Skin of body (tissue), 2 donors: Measurements from ENCODE around the gene RAP1GDS1. TPM values are rescaled to one million over a fixed set of nuclear protein-coding genes. Genes with fewer than 3 reads are reported as not detected.
"Not testable (repeated sequence)": the region's sequence is repeated elsewhere in the genome, so short reads cannot be mapped to it uniquely, and the experiment has no call there.

Source experiments
- DNase-seq: peaks from one replicate; lab custom pipeline; 2025; lab: John Stamatoyannopoulos, UW
- total RNA-seq: library from RNA; depleted of rRNA; stranded (reverse); fragments of >200 nt; gene quantifications from one replicate; pipeline ENCODE4 v1.2.3, GENCODE V29; 2014

The RAP1GDS1 gene
- total RNA-seq, 1 donor from 2014 or later: 34.6 TPM

DNA sequence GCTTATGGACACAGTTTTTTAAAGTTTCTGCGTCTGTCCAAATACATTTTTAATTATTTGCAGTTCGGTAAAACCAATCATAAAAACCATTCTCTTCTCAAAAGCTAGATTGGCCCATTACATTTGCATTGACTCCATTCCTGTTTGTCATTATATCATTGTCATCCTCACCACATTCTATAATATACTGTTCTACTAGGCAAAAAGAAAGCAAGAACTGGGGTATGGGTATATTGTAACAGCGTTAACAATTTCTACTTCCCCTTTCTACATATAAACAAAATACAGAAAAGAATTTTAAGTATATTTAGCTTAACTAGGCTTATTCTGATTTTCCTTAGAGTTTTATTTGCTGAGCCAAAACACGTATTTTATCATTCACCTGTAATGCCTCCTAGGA lies 91.8 kb downstream of the RAP1GDS1 start:
- no peak for DNase-seq

DNA sequence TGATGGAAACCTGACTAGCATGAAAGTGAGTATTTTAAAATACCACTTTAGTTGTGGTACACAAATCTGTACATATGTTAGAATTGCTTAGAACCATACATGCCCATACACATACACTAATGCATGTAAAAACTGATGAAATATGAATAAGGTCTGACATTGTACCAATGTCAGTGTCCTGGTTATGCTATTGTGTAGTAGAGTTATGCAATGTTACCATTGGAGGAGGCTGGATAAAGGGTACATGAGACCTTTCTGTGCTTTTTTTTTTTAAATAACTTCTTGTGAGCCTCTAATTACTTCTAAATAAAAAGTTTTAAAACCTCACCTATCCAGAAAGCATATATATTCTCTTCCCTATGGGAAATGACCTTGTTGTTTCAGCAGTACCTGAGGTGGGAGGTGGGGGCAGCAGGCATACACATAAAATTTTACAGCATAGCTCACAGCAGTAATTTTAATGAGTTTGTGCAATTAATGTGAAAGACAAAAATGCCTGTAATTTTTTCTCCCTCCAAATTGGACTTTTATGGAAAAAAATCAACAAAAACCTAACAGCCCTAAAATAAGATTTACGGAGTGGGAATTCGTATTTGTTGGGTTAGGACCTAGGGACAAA lies 97.6 kb downstream of the RAP1GDS1 start:
- DNase-seq: no peak

DNA sequence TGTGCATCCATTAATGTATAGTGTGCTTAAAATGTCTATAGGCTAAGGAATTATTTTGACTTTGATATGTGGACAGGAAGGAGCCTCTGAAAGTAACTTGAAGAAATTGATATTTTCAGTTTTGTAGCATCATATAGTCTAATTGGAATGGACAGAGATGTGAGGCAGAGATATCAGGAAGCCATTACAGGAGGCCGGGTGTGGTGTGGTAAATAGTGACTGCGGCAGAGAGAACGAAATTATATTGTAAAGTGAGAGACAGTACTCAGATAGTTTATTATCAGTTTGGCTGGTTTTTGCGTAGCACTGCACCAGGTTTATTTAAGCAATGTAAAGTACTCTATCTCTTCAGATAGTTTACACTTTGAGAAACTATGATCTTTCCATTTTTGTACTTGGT lies 98.5 kb downstream of the RAP1GDS1 start:
- DNase-seq: no peak

DNA sequence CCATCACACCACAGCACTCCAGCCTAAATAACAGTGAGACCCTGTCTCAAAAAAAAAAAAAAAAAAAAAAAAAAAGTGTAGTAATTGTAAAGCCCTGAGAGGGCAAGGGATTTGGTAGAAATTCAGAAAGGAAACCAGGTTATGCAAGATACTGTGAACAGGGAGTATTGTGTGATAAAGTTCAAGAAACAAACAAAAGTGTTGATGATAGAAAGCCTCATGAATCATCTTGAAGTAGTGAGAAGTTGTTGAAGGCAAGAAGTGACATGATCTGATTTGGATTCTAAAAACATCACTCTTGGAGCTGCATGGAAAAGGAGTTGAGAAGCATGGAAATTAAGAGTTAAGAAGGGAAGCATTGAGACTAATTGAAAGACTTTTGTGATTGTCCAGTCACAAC lies 102.2 kb downstream of the RAP1GDS1 start:
- DNase-seq: no peak

DNA sequence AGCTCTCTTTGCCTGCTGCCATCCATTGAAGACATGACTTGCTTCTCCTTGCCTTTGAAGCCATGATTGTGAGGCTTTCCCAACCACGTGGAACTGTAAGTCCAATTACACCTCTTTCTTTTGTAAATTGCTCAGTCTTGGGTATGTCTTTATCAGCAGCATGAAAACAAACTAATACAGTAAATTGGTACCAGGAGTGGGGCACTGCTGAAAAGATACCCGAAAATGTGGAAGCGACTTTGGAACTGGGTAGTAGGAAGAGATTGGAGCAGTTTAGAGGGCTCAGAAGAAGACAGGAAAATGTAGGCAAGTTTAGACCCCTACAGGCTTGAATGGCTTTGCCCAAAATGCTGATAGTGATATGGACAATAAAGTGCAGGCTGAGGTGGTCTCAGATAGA lies 105.1 kb downstream of the RAP1GDS1 start:
- not testable (repeated sequence) for DNase-seq

DNA sequence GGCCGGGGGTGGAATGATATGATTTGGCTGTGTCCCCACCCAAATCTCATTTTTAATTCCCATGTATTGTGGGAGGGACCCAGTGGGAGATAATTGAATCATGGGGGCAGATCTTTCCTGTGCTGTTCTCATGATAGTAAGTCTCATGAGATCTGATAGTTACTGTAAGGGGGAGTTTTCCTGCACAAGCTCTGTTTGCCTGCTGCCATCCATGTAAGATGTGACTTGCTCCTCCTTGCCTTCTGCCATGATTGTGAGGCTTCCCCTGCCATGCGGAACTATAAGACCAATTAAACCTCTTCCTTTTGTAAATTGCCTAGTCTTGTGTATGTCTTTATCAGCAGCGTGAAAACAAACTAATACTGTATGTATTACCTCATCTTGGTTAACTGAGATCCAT lies 106.8 kb downstream of the RAP1GDS1 start:
- DNase-seq: not testable (repeated sequence)

DNA sequence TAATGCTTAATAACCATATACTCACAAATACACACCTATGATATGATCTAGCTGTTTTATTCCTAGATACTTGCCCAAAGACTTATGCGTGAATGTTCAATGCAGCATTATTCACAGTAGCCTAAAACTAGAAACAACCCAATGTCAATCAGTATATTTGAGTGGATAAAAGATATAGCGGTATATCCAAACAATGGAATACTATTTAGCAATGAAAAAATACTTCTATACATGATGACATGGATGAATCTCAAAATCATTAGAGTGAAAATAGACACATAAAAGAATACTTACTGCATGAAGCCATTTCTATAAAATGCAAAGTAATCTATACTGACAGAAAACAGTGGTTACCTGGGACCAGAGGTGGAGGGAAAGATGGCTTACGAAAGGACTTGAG lies 108.1 kb downstream of the RAP1GDS1 start:
- DNase-seq: no peak

DNA sequence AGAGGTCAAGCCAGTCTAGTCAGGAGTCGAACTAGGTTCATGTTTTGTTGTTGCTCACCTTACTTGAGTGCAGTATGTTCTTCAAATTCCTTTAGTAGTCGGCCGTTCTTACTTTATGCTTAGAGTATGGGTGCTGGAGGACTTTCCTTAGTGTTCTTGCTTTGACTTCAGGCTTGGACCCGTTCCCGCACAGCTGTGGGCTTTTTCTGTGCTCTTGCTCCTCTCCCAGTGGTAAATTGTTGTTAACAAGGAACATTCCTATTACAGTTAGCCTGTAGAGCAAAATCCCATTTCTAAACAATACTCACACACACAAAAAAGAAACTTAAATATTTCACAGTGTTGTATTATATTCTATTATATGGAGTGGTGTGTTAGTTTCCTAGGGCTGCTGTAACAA lies 113.5 kb downstream of the RAP1GDS1 start:
- peak; percentile 9 for DNase-seq

DNA sequence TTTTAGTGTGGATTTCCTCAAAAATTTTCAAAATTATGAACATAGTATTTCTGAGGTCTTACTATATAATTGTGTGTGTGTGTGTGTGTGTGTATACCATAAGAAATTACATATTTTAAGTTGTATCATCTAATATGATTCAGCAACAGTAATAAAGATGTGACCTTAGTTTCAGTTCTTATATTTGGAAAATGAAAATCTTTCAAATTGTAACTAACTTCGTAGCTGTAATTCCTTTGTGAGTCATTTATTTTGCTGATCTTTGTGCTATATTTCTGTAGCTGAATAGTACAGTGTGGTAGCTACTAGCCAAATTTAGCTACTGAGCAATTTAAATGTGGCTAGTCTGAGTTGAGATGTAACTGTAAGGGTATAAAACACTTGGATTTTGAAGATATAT lies 116.4 kb downstream of the RAP1GDS1 start:
- DNase-seq: no peak

DNA sequence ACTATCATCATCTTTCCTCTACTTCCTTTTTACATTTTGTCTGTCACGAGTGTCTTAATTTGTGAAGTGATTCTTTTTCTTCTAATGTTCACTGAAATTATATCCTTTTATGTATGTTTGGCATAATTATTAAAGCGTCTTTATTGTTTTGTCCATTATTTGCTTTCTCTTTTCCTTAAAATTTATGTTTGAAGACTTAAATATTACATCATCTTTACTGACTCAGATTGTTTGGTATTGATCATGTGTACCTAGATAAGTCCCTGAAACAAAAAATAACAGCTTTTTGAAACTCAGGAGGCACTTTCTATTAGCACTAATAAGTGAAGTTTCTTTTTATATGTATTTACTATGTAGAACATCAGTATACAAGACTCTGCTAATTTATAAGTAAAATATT lies 120.1 kb downstream of the RAP1GDS1 start:
- no peak for DNase-seq

DNA sequence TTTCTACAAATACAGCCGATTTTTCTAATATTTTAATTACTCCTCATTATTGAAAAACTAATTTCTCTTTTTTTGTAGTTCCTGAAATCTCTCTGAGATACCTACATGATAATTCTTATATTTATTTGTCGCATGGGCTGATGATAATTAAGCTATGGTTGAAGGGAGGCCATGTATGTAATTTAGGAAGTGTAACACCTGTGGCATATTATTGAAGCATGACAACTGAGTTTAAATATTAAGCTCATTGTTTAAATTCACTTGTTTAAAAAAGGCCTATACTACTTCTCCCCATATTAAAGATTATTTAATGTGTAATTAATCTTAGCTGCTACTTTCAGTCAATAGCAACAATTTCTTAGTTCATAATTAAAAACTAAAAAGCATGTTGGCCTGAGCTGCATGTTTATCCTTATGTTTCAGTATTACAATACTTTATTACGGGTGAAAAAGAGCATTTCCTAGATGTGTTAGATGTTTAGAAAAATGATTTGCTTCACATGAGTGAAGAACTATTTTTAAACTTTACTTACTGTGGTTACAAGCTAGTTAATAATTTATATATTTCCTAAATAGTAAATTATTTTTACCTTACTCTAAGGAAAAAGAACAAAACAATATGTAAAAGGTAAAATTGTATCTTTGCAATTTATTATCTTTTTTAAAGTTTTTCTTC lies 122.4 kb downstream of the RAP1GDS1 start:
- no peak for DNase-seq

DNA sequence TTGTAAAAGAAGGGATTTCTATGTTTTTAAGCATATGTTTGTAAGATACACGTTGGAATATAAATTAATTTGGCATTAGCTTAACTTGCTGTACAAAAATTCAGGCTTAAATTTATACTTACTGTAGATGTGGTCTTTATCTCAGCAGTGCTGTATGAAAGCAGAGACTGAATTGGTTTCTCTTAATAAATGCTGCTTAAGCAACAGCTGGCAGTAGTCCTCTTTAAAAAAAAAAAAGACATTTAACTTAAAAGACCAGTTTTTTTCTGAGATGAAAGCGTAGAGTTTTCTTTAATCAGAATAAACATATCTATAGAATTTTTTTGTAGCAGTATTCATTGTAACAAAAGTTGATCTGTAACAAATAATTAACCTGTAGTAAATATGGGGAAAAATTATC lies 124.6 kb downstream of the RAP1GDS1 start:
- no peak for DNase-seq

DNA sequence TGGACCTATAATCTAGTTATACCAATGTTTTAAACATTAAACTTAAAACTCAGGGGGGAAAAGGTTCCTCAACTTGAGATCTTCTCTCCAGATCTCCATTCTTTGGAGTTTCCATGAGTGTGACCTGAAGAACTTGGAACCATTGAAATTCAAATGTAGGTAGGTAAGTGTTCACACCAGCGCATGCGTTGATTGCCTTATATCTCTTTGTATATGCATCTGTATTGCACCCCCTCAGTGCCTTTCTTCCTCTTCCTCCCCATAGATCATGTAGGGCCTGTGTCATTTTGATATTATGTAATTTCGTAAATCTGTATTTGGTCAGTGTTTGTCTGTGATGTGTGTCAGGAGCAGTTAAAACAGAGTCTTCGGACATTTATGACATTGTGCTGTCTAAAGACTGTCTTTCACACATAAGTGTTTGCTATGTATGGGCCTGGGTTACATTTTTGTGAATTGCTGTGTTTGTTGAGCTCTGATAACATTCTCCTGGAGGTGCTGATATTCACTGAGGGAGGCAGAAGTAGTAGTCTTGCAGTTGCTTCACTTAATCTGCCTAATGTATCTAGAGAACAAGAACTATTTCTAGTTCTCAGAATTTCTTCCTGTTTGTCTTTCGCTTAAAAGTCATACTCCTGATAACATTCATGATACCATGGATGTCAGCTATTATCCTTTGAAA lies 126.3 kb downstream of the RAP1GDS1 start:
- no peak for DNase-seq

DNA sequence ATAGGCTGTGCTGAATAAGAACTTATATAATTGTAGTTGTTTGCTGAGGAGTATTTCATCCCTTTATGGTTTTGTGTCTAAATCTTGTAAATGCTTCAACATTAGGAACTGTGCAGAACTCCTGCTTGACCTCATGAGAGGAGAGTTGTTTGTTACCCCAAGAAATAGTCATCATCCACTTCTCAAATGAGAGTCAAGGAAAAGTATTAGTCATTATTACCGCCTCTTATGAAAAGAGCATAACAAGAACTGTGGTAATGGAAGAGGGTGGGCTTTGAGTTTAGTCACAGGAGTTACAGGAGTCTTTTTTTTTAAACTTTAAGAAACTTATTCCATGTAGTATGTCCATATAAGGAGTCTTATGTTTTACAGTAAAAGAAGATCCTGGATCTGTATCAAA lies 132.9 kb downstream of the RAP1GDS1 start:
- no peak for DNase-seq

DNA sequence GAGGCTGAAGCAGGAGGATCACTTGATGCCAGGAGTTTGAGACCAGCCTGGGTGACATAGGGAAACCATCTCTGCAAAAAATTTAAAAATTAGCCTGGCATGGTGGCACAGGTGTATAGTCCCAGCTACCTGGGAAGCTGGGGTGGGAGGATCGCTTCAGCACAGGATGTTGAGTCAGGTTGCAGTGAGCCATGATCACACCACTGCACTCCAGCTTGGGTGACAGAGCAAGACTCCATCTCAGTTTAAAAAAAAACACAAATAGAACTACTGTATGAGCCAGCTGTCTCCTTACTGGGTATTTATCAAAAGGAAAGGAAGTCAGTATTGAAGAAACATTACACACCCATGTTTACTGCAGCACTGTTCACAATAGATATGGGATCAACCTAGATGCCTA lies 138.7 kb downstream of the RAP1GDS1 start:
- no peak for DNase-seq

DNA sequence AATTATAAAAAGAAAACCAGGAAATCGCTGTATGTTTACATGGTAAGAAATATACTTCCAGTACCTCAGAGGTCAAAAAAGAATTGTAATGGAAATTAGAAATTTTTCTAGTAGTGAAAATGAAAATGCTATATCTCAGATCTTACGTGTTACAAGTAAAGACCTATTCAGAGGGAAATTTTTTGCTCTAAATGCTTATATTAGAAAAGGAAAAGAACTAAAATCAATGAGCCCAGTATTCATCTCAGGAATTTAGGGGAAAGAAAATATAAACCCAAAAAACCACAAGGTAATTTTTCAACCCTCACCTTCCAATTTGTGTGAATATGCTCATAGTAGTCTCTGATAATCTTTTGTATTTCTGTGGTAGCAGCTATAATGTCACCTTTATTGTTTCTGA lies 145.6 kb downstream of the RAP1GDS1 start:
- no peak for DNase-seq

DNA sequence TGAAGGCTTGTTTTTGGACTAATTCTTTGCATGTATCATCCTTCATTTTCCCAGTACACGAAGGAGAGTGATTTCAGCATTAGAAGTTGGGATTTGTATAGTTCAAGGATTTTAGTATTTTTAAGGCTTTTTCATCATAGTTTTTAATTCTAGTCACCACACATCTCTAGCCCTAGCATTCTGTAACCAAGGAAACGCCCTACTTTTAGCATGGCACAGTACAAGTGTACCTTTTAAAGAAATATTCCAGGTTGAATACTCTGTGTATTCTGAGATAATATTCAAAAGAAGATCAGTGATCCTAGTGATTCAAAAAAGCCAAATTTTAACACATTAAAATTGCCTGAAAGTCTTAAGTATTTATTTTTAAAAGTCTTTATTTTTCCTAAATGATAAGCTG lies 150.5 kb downstream of the RAP1GDS1 start:
- no peak for DNase-seq

DNA sequence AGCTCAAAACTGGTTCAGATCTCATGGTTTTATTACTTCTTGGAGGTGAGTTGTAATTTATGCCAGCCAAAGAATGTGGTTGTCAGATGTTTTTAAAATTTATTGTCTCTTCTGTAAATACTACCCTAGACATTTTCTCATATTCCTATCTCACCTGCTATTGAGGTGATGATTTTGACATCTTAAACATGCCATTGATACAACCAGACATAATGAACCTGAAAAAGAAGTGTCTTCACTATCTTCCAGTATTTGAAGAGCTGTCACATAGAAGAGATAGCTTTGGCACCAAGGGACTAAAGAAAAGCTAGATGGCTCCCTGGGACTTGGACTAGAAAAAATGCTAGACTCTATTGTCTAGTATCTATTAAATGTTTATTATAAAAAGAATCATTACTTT lies 155.7 kb downstream of the RAP1GDS1 start:
- no peak for DNase-seq

DNA sequence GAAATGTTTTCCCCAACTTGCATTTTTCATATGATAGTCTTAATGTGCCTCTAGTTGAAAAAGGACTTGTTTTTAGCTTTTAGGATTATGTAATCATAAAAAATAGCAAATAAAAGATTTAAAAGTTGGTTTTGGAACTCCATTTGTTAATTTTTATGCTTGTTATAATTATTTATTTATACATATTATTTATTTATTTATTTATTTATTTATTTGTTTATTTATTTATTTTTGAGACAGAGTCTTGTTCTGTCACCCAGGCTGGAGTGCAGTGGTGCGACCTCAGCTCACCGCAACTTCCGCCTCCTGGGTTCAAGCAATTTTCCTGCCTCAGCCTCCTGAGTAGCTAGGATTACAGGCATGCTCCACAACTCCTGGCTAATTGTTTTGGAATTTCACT lies 159.0 kb downstream of the RAP1GDS1 start:
- not testable (repeated sequence) for DNase-seq

DNA sequence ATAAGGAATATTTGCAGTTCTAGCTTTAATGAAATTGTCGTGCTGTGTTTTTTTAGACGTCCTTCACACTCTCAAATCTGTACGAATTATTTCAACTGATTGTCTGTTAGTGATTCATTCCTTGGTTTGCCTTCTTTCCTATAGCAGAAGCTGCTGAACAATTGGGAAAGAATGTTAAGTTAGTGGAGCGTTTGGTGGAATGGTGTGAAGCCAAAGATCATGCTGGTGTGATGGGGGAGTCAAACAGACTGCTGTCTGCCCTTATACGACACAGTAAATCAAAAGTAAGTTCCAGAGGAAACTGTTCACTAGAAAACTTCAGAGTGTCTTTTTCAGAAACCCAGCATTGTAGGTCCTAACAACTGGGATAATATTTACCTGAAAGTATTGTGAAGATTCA lies 159.9 kb downstream of the RAP1GDS1 start:
- DNase-seq: no peak

DNA sequence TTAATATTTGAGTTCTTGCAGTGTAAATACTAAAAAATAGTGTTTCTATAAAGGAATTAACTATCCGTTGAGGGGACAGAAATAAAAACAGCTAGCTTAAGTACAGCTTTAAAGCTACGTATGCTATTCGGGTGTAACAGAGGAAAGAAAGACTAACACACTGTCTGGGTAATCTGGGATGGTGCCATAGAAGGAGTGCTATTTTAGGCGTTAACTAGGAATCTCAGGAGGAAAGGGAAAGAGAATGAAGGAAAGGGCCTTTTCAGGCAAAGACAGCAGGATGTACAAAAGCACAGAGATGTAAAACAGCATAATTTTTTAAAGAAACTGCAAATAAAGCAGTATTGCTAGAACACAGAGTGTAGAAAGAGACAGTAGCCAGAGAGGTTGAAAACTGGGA lies 161.8 kb downstream of the RAP1GDS1 start:
- DNase-seq: no peak

DNA sequence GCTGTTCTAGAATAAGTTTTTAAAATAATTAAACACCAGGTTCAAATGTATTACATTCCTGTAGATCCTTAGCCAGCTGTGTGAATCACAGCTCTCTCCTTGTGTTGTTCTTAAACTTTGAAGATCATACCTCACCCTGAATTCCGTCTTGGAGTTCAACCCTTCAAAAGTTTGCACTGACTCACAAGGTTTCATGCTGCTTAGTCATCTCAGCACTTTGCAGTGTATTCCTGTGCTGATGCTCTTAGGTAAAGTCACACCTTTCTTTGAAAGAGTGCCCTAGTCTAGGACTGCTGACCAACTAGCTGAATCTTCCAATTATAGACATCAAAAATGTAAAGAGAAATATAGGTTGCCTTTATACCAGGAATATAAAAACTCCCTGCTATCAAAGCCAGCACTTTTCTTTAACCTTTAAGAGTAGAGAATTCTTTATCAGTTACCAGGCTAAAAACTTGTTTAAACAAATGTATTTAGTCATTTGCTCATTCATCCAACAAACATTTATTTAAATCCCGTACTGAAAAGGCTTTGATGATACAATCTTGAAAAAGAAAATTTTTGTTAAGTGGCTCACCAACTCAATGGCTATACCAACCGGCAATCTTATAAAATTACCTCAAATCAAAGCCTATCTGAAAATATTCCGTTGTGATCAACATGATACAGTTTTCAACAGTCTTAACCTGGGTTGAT lies 169.7 kb downstream of the RAP1GDS1 start:
- no peak for DNase-seq
